SK-N-SH treated with all-trans-retinoic acid at 6 μM for 48 hours (cell line): ENCODE data around the gene SLC4A5.

Source experiments
- ATAC-seq: fragments of 200-7000 bp; cut with Tn5 transposase; 3 replicates; pipeline ENCODE4 v1.9.1; 2020; ENCODE audit warnings: mild to moderate bottlenecking, moderate library complexity
- BACH2 ChIP-seq: fragments of 250-450 bp; sonication (Bioruptor Pico); IDR thresholded peaks from 2 replicates; pipeline ENCODE4 v1.9.0; 2021; ENCODE audit warnings: mild to moderate bottlenecking, borderline replicate concordance
- CSDC2 ChIP-seq: fragments of 250-450 bp; sonication (Bioruptor Pico); IDR thresholded peaks from 2 replicates; pipeline ENCODE4 v1.5.0; 2020; ENCODE audit warnings: mild to moderate bottlenecking, moderate library complexity
- ESRRG ChIP-seq: fragments of 250-450 bp; sonication (Bioruptor Pico); IDR thresholded peaks from 2 replicates; pipeline ENCODE4 v1.6.1; 2021; ENCODE audit warnings: mild to moderate bottlenecking
- GLIS3 ChIP-seq: fragments of 250-450 bp; sonication (Bioruptor Pico); IDR thresholded peaks from 2 replicates; pipeline ENCODE4 v1.5.0; 2020; ENCODE audit warnings: mild to moderate bottlenecking, moderate library complexity
- ISL1 ChIP-seq: fragments of 250-450 bp; sonication (Bioruptor Pico); IDR thresholded peaks from 2 replicates; pipeline ENCODE4 v2.1.2; 2022; ENCODE audit warnings: mild to moderate bottlenecking, moderate library complexity
- OSR1 ChIP-seq: fragments of 250-450 bp; sonication (Bioruptor Pico); IDR thresholded peaks from 2 replicates; pipeline ENCODE4 v1.8.0; 2022; ENCODE audit warnings: moderate library complexity, mild to moderate bottlenecking, inconsistent platforms
- PPARA ChIP-seq: fragments of 250-450 bp; sonication (Bioruptor Pico); IDR thresholded peaks from 2 replicates; pipeline ENCODE4 v1.5.0; 2020; ENCODE audit warnings: mild to moderate bottlenecking, borderline replicate concordance
- RARB ChIP-seq: fragments of 250-450 bp; sonication (Bioruptor Pico); IDR thresholded peaks from 2 replicates; pipeline ENCODE4 v1.8.0; 2021; ENCODE audit warnings: mild to moderate bottlenecking, moderate library complexity
- SNAI2 ChIP-seq: fragments of 250-450 bp; sonication (Bioruptor Pico); IDR thresholded peaks from 2 replicates; pipeline ENCODE4 v1.5.0; 2020; ENCODE audit warnings: mild to moderate bottlenecking, moderate library complexity
- TCF4 ChIP-seq: fragments of 250-450 bp; sonication (Bioruptor Pico); IDR thresholded peaks from 2 replicates; pipeline ENCODE4 v1.8.0; 2021; ENCODE audit warnings: mild to moderate bottlenecking, moderate library complexity, borderline replicate concordance
- TOX ChIP-seq: fragments of 250-450 bp; sonication (Bioruptor Pico); IDR thresholded peaks from 2 replicates; pipeline ENCODE4 v1.8.0; 2021; ENCODE audit warnings: mild to moderate bottlenecking, moderate library complexity, borderline replicate concordance
- ZC3H10 ChIP-seq: fragments of 250-450 bp; sonication (Bioruptor Pico); IDR thresholded peaks from 2 replicates; pipeline ENCODE4 v1.5.1; 2021; ENCODE audit warnings: mild to moderate bottlenecking, moderate library complexity
- ZFP3 ChIP-seq: fragments of 250-450 bp; sonication (Bioruptor Pico); IDR thresholded peaks from 2 replicates; pipeline ENCODE4 v1.5.0; 2020; ENCODE audit warnings: mild to moderate bottlenecking, moderate library complexity
- ZFP30 ChIP-seq: fragments of 450-650 bp; formaldehyde crosslinking; IDR thresholded peaks from 2 replicates; pipeline ENCODE4 v1.5.0; 2022; ENCODE audit warnings: mild to moderate bottlenecking, moderate library complexity
- ZNF565 ChIP-seq: fragments of 450-650 bp; formaldehyde crosslinking; conservative IDR thresholded peaks from 2 replicates; pipeline ENCODE4 v1.5.0; 2020; ENCODE audit warnings: low read depth, mild to moderate bottlenecking, moderate library complexity
- ZNF70 ChIP-seq: fragments of 450-650 bp; formaldehyde crosslinking; IDR thresholded peaks from 2 replicates; pipeline ENCODE4 v1.5.0; 2020; ENCODE audit warnings: mild to moderate bottlenecking, moderate library complexity
- ZNF8 ChIP-seq: fragments of 450-650 bp; formaldehyde crosslinking; IDR thresholded peaks from 2 replicates; pipeline ENCODE4 v1.5.0; 2020; ENCODE audit warnings: mild to moderate bottlenecking, moderate library complexity
- TF ChIP-seq, protein P1 (sequence below): fragments of 250-450 bp; sonication (Bioruptor Pico); IDR thresholded peaks from 2 replicates; pipeline ENCODE4 v1.5.1; 2021; ENCODE audit warnings: mild to moderate bottlenecking, moderate library complexity
- TF ChIP-seq, protein P2 (sequence below): fragments of 250-450 bp; sonication (Bioruptor Pico); IDR thresholded peaks from 2 replicates; pipeline ENCODE4 v1.5.0; 2020; ENCODE audit warnings: mild to moderate bottlenecking, moderate library complexity
- TF ChIP-seq, protein P3 (sequence below): fragments of 250-450 bp; sonication (Bioruptor Pico); IDR thresholded peaks from 2 replicates; pipeline ENCODE4 v1.8.0; 2021; ENCODE audit warnings: low read depth, mild to moderate bottlenecking, moderate library complexity, borderline replicate concordance
- TF ChIP-seq, protein P4 (sequence below): fragments of 250-450 bp; sonication (Bioruptor Pico); IDR thresholded peaks from 2 replicates; pipeline ENCODE4 v1.5.1; 2020; ENCODE audit warnings: low read depth, mild to moderate bottlenecking, moderate library complexity

Gene SLC4A5

DNA sequence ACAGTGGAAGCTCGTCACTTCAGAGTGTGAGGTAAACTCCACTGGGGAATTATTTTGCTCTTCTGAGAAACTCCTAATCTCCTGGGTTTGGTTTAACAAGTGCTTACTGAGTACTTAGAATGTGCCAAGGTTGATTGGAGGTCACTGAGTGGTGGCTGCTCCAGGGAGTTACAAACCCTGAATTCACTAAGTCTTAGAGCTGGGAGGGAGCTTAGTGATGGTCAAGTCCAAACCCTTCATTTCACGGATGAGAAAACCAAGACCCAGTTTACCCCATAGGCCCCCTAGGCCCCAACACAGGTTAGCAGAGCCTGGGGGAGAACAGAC lies 52.0 kb downstream of the SLC4A5 start:
- TF ChIP-seq TOX (CRISPR knock-in tag) (no peak), TCF4 (CRISPR knock-in tag) (no peak), ZNF8 (CRISPR knock-in tag) (no peak)
- TF ChIP-seq, protein P1, sequence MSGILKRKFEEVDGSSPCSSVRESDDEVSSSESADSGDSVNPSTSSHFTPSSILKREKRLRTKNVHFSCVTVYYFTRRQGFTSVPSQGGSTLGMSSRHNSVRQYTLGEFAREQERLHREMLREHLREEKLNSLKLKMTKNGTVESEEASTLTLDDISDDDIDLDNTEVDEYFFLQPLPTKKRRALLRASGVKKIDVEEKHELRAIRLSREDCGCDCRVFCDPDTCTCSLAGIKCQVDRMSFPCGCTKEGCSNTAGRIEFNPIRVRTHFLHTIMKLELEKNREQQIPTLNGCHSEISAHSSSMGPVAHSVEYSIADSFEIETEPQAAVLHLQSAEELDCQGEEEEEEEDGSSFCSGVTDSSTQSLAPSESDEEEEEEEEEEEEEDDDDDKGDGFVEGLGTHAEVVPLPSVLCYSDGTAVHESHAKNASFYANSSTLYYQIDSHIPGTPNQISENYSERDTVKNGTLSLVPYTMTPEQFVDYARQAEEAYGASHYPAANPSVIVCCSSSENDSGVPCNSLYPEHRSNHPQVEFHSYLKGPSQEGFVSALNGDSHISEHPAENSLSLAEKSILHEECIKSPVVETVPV (CRISPR knock-in tag) = no peak
- TF ChIP-seq, protein P2, sequence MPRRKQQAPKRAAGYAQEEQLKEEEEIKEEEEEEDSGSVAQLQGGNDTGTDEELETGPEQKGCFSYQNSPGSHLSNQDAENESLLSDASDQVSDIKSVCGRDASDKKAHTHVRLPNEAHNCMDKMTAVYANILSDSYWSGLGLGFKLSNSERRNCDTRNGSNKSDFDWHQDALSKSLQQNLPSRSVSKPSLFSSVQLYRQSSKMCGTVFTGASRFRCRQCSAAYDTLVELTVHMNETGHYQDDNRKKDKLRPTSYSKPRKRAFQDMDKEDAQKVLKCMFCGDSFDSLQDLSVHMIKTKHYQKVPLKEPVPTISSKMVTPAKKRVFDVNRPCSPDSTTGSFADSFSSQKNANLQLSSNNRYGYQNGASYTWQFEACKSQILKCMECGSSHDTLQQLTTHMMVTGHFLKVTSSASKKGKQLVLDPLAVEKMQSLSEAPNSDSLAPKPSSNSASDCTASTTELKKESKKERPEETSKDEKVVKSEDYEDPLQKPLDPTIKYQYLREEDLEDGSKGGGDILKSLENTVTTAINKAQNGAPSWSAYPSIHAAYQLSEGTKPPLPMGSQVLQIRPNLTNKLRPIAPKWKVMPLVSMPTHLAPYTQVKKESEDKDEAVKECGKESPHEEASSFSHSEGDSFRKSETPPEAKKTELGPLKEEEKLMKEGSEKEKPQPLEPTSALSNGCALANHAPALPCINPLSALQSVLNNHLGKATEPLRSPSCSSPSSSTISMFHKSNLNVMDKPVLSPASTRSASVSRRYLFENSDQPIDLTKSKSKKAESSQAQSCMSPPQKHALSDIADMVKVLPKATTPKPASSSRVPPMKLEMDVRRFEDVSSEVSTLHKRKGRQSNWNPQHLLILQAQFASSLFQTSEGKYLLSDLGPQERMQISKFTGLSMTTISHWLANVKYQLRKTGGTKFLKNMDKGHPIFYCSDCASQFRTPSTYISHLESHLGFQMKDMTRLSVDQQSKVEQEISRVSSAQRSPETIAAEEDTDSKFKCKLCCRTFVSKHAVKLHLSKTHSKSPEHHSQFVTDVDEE (CRISPR knock-in tag) = no peak
- no peak for ATAC-seq

DNA sequence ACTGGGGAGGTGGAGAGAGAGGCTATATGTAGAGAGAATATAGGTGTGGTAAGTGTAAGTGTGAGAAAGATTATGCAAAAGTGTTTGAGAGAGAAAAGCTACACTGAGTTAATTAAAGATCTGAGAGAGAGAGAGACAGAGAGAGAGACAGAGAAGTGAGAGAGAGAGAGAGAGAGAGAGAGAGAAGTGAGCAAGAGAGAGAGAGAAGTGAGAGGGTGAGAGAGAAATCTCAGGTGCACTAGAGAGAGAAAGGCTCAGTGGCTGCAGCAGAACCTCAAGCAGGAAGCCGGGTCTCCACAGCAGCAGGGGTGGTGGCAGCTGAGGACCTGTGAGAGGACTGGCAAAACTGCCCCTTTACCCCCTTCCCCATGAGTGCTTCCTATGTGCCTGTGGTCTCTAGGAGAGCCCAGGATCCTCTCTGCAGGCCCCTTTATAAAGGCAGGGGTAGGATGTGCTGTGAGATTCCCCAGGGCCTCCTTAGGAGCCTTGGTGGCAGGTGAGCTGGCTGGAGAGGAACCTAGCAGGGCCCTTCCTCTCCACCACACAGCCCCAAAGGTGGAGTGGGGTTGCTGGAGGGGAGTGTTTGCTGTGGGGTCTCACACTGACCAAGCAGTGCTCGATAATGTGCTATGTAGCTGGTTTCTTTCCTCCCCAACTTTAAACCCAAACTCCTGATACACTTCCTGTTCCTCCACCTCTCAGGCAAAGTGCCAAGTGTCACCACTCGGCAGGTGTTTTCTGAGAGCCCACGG lies 52.6 kb downstream of the SLC4A5 start:
- TF ChIP-seq SNAI2 (CRISPR knock-in tag) (no peak), ESRRG (CRISPR knock-in tag) (no peak), ZC3H10 (CRISPR knock-in tag) (no peak), OSR1 (CRISPR knock-in tag) (no peak), TOX (CRISPR knock-in tag) (no peak), PPARA (CRISPR knock-in tag) (no peak), ZNF8 (CRISPR knock-in tag) (no peak), CSDC2 (CRISPR knock-in tag) (no peak), ISL1 (CRISPR knock-in tag) (no peak), ZNF70 (no peak), GLIS3 (CRISPR knock-in tag) (no peak), RARB (no peak), TCF4 (CRISPR knock-in tag) (no peak), ZNF565 (CRISPR knock-in tag) (no peak), ZFP30 (CRISPR knock-in tag) (no peak), BACH2 (CRISPR knock-in tag) (no peak)
- TF ChIP-seq, protein P1 (CRISPR knock-in tag) = no peak
- TF ChIP-seq, protein P2 (CRISPR knock-in tag) = no peak
- TF ChIP-seq, protein P3, sequence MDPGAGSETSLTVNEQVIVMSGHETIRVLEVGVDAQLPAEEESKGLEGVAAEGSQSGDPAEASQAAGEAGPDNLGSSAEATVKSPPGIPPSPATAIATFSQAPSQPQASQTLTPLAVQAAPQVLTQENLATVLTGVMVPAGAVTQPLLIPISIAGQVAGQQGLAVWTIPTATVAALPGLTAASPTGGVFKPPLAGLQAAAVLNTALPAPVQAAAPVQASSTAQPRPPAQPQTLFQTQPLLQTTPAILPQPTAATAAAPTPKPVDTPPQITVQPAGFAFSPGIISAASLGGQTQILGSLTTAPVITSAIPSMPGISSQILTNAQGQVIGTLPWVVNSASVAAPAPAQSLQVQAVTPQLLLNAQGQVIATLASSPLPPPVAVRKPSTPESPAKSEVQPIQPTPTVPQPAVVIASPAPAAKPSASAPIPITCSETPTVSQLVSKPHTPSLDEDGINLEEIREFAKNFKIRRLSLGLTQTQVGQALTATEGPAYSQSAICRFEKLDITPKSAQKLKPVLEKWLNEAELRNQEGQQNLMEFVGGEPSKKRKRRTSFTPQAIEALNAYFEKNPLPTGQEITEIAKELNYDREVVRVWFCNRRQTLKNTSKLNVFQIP (CRISPR knock-in tag) = no peak
- ATAC-seq = no peak

DNA sequence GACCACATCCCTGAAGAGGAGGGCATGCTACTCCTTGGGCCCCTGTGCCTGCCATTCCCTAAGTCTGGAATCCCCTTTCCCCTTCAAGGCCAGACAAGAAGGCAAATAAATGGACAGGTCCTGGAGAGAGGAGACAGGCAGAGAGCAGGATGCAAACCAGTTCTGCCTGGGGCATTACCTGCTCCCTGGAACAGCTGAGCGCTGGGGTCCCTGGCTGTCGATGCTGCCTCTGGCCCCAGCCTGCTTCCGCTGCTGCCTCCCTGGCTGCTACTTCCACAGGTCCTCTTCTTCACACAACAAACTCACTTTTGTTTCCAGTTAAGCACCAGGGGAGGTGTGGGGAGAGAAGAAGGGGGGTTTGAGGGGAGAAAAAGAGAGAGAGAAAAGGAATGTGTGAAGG lies 53.1 kb downstream of the SLC4A5 start:
- no peak for ATAC-seq
- TF ChIP-seq BACH2 (CRISPR knock-in tag) = no peak
- TF ChIP-seq, protein P4, sequence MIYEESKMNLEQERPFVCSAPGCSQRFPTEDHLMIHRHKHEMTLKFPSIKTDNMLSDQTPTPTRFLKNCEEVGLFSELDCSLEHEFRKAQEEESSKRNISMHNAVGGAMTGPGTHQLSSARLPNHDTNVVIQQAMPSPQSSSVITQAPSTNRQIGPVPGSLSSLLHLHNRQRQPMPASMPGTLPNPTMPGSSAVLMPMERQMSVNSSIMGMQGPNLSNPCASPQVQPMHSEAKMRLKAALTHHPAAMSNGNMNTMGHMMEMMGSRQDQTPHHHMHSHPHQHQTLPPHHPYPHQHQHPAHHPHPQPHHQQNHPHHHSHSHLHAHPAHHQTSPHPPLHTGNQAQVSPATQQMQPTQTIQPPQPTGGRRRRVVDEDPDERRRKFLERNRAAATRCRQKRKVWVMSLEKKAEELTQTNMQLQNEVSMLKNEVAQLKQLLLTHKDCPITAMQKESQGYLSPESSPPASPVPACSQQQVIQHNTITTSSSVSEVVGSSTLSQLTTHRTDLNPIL = no peak
- no peak for TF ChIP-seq ESRRG (CRISPR knock-in tag)
- TF ChIP-seq, protein P2 (CRISPR knock-in tag) = no peak
- TF ChIP-seq, protein P1 (CRISPR knock-in tag) = no peak
- no peak for TF ChIP-seq ZNF8 (CRISPR knock-in tag)
- no peak for TF ChIP-seq ZFP3
